T follicular helper cell (primary cell): ENCODE results near the gene STX8.

Source experiments
- DNase-seq: peaks from one replicate; pipeline ENCODE4 v3.0.0-alpha.2; 2020; ENCODE audit warnings: low read depth

STX8 gene

DNA sequence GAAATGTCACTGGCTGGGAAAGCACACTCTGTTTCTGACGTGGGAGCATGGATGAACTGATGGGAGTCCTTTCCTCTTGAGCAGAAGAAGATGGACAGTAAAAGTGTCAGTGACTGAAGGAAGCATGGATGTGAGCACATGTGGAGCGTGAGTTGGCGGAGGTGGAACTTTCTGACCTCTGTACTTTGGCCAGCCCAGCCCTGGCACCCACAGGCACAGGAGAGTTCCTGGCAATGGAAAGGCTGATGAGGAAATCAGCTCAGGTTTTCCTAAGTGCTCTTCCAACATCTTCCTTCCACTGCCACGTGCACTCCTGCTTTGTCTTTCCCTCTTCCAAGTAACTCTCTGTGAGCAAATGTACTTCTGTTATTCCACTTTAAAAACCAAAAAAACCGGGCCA, 277.5 kb downstream of the STX8 start:
- no peak for DNase-seq

GRCh38 chr17:9294661-9295210, 280.9 kb downstream of the STX8 start:
- no peak for DNase-seq

DNA sequence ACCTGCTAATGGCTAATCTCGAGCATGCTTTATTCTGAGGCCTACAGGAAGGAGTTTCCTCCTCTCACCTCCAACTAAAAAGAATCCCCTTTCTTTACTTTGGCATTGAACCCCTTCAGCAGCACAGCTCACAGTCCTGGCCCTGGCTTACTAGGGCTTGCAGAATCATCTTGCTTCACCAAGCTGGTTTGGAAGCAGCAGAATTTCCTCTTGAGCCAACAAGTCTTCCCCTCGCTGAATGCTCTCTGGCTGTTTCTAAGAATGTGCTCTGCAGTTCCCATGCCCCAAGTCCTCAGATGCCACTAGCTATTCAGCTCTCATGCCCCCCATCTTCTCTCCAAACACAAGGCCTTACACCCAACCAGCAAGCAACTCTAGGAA, 283.1 kb downstream of the STX8 start:
- DNase-seq = no peak

- DNase-seq = no peak
Measured at GRCh38 chr17:9291912-9292560, 283.6 kb downstream of the STX8 start.

GRCh38 chr17:9290226-9290613, 285.4 kb downstream of the STX8 start:
- DNase-seq = no peak

DNA sequence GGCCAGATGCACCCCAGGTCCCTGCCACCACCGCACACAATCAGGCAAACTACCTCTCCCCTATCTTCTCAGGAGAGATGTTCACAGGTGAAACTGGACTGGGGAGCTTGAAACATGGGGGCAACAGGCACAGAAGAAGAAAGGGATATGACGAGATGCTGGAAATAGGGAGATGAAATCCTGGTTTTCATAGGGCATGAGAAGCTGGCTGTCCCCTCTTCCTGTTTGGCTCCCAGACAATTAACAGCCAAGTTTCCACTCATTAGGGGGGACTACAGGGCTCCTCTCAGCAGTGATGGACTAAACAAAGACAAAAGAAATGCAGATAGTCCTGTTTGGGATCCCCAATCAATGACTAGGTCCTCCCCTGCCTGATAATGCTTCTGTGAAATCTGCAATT, 288.3 kb downstream of the STX8 start:
- no peak for DNase-seq

- no peak for DNase-seq
Measured at GRCh38 chr17:9286434-9286833, 289.2 kb downstream of the STX8 start.

- no peak for DNase-seq
Measured at GRCh38 chr17:9285602-9286427, 289.8 kb downstream of the STX8 start.

GRCh38 chr17:9284884-9285283, 290.7 kb downstream of the STX8 start:
- no peak for DNase-seq

- no peak for DNase-seq
Measured at GRCh38 chr17:9283909-9284308, 291.7 kb downstream of the STX8 start.

- DNase-seq = no peak
Measured at GRCh38 chr17:9279893-9280292, 295.7 kb downstream of the STX8 start.

DNA sequence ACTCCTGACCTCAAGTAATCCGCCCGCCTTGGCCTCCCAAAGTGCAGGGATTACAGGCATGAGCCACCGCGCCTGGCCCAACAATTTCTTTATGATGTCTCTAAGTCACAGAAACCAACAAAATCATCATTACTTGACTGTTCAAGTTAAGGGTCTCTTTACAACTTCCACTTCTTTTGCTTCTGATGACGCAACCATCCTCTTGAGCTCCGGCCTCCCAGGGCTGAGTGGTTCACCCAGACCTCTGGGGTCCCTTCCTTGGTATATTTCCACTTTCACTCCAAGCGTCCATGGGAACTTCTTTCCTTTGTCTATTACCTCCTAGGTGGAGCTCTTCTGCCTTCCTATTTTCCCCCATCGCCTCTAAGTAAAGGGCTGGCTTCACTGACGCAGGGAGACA, 300.6 kb downstream of the STX8 start:
- no peak for DNase-seq

GRCh38 chr17:9273428-9274391, 301.9 kb downstream of the STX8 start:
- DNase-seq = no peak

- no peak for DNase-seq
Measured at GRCh38 chr17:9272501-9273200, 303.0 kb downstream of the STX8 start.

DNA sequence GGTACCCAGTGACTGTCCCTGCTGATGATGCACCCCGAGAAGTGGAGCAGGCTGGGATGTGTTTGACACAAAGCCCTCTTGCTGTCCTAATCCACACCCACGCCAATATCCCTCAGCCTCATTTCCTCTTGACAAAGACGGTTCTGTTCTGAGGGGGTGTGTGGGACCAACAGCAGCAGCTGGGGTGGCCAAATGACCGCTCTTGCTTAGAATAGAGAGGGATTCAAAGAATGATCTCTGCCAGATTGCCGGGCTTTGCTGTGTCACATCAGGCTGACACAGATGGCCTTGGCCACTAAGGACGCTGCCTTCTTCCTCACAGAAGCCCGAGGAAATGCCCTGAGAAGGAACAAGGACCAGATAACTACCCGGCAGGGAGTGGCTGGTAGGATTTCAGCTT, 303.6 kb downstream of the STX8 start:
- no peak for DNase-seq

- DNase-seq = no peak
Measured at GRCh38 chr17:9270921-9271320, 304.7 kb downstream of the STX8 start.

- no peak for DNase-seq
Measured at GRCh38 chr17:9269350-9270035, 306.1 kb downstream of the STX8 start.

GRCh38 chr17:9268546-9268945, 307.1 kb downstream of the STX8 start:
- no peak for DNase-seq

- no peak for DNase-seq
Measured at GRCh38 chr17:9266697-9267117, 308.9 kb downstream of the STX8 start.

DNA sequence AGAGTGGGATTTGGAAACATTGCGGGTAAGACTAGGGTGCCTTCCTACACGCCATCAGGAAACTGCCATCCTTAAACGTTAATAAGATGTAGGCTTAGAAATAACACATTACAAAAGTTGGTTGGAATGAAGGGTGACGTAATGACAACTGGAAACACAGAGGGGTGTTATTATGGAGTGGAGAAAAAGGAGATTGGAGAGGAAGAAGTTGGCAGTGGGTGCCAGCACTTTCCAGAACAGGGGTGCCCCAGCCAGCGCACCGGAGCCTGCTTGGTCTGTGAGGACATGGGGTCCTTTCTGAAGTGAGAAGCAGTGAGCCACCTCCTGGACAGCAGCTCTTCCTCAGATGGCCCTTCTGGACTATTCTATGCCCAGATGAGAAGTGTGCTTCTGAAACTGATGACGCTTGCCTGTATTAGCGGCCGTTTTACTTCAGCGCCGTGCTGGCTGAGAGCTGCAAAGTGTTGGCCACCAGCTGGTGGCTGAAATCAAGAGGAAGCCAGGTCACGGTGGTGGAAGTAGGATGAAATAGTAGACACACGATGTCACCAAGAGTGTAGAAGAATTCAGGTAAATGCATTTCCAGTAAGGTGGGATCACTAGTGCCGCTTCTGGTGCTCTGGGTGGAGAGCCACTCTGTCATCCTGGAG, 309.5 kb downstream of the STX8 start:
- no peak for DNase-seq
